HG03159 (cell line): ENCODE data around the gene ARFGAP1.
"Not testable (repeated sequence)": the region's sequence is repeated elsewhere in the genome, so short reads cannot be mapped to it uniquely, and the experiment has no call there.

Experiments
- ATAC-seq: cut with Tn5 transposase; IDR thresholded peaks from one replicate; pipeline ENCODE4 v1.9.1; 2021; ENCODE audit warnings: mild to moderate bottlenecking, moderate library complexity; ENCODE audit not compliant: unreplicated experiment

ARFGAP1 gene

GRCh38 chr20:63240004-63240403, 32.6 kb upstream of the ARFGAP1 start:
- ATAC-seq = no peak

DNA sequence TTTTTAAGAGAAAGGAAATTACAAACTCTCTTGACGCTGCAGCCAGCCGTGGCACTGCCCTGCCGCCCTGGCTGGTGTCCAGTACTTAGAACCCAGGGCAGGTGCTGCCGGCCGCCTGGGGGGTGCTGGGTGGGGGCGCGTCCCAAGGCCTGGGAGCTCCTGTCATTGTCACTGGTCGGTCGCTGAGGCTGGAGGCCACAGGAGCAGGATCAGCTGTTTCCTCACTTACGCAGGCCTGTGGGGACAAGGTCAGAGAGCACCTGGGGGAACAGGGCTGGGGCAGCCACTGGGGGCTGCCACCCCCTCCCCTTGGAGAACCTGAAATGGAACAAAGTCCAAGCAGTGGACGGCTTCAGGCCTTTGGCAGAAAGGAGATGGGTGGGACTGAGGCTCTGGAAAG, 31.3 kb upstream of the ARFGAP1 start:
- ATAC-seq = no peak

DNA sequence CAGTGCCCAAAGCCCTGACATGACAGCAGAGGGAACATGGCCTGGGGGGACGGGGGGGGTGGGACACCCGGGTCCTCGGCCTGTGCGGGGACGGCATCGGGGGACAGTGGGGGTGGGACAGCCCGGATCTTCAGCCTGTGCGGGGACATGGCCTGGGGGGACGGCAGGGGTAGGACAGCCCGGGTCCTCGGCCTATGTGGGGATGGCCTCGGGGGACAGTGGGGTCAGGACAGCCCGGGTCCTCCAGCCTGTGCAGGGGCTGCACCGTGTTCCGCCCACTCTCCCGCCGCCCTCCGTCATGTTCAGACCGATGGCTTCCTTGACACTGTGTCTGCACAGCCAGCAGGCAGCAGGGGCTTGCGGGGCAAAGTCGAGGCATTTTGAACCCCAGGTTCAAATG, 29.9 kb upstream of the ARFGAP1 start:
- ATAC-seq = no peak

- no peak for ATAC-seq
These were observed 28.9 kb upstream of the ARFGAP1 start for GRCh38 chr20:63243604-63244247.

- ATAC-seq = no peak
These were observed 28.1 kb upstream of the ARFGAP1 start for GRCh38 chr20:63244468-63244867.

DNA sequence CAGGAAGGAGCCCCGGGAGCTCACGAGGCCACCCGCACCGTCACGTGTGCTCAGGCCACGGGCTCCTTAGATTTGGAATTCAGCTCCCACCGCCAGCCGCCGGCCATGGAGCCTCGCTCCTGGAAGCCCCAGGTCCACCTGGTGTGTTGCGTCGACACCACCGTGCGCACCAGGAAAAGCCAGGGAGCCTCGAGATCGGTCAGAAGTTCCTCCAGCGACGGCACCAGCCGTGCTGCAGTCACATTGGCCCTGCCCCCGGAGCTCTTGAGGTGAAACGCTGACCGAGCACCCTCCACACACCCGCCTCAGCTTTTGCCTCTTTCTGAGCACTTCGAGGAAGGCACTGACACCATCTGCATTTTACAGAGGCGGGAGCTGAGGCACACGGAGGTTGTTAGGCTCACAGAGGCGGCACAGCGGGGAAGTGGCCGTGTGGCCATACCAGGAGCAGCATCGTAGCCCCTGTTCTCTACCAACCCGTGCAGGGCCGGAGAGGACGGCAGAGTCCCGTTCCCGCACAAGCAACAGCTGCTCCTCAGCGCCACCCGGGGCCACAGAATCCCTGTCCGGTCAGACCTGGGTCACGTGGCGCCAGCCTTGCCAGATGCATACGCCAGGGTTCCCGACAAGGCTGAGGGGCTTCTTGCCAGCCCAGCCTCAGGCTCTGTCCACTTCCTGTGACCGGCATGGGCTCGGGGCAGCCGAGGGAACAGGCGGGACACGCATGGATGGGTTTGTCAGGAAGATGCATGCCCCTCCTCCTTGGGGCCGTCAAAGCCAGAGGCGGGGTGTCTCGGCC, 25.9 kb upstream of the ARFGAP1 start:
- ATAC-seq = no peak

DNA sequence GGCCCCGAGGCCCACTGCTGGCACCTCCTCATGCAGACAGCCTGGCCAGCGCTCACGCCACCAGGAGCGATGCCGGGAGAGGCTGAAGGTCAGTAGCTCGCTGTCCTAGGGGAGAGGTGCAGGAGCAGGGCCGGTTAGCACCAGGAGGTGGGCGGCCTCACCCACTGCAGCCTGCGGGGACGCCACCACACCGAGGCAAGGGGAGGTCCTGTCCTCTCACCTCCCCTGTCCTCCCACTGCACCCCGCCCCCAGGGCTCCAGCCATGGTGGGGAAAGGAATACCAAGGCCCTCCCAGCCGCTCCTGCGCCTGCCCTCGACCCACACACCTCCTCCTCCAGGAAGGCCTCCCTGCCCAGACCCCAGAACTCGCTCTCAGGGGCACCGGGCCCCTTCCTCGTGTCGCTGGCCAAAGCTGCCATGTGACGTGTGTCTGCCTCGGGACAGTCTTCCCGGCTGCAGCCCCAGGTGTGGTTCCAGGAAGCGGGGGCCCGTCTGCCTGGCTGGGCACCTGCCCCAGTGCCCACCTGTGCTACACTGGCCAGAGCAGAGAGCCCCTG, 24.9 kb upstream of the ARFGAP1 start:
- ATAC-seq = no peak

- ATAC-seq = no peak
These were observed 23.6 kb upstream of the ARFGAP1 start for GRCh38 chr20:63248835-63249591.

DNA sequence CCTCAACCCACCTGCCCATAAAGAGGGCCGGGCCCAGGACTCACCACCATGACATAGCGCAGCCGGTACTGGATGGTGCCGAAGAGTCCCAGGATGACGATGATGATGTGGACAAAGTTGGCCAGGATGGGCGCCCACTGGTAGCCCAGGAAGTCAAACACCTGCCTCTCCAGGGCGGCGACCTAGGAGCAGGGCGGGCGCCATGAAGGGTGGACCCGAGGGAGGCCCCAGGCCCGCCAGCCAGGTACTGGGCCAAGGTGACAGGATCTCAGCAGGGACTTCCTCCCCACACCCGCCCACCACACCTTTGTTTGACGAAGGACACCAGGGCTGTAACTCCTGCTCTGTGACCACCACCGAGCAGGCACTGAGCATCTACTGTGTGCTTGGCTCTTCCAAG, 22.7 kb upstream of the ARFGAP1 start:
- no peak for ATAC-seq

DNA sequence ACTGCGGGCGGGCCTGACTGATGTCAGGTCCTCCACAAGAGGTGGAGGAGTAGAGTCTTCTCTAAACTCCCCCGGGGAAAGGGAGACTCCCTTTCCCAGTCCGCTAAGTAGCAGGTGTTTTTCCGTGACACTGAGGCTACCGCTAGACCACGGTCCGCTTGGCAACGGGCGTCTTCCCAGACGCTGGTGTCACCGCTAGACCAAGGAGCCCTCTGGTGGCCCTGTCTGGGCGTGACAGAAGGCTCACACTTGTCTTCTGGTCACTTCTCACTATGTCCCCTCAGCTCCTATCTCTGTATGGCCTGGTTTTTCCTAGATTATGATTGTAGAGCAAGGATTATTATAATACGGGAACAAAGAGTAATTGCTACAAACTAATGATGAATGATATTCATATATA, 21.3 kb upstream of the ARFGAP1 start:
- ATAC-seq = not testable (repeated sequence)

DNA sequence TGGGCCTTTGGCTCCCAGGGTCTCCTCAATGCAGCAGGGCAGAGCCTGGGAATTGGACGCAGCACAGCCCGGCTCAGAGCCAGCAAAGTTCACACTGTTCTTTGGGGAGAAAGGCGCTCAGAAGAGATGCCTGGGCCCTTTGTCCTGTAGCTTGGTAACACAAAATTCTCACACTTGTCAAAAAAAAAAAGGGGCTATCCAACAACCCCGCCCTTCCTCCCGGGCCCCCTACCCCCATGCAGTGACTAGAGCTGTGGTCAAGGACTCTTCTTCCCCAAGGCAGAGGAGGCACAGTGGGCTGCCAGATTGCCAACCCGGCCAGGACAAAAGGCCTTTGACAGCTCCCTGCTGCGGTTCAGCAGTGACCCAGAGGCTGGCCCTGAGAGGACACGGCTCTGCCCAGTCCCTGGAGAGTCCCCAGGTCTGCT, 20.3 kb upstream of the ARFGAP1 start:
- no peak for ATAC-seq

DNA sequence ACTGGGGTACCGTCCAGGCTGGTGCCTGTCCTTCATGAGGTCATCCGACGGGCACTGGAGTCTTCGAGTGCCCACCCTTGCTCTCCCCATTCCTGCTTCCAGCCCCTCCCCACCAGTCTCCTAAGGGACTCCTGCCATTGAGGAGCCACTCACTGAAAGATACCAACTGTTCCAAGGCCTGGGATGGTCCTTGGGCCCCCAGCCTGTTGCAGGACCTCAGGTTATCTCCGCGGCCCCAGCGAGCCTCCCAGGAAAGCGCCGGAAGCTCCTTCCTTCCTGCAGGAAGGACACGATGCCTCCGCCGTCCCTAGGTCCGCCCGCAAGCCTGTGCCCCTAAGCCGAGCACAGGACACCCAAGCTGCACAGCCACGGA, 19.6 kb upstream of the ARFGAP1 start:
- ATAC-seq = no peak

DNA sequence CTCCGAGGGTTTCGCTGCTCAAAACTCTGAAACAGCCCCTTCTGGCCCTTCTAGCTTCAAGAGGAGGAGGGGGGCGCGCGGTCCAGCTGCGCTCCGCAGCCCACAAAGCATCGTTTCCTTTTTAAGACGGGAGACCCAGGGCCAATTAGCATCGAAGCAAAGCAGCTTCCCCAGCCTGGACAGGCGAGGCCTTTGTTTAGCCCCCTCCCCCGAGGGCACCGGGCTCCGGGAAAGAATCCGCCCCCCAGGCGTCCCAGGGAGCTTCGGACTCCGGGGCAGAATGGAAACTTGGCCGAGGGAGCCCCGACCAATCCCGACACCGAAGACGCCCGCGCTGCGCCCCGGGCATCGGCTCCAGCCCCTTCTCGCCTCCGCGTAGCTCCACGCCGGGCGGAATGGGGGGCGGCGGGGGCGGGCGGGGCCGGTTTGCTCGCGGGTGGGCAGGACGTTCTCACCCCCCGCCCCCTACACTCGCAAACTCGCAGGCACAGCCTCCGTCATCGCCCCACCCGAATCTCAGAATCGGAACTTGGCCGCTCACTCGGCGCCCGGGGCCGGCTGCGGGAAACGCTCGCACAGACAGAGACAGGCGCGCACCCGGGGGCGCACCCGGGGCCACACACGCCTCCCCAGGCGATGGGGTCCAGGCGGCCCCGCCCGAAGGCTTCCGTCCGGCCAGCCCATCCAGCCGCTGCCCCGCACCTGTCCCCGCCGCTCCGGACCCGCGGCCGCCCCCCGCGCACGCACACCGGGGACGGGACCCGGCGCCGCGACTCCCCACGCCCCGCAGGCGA, 19.0 kb upstream of the ARFGAP1 start:
- ATAC-seq = no peak

DNA sequence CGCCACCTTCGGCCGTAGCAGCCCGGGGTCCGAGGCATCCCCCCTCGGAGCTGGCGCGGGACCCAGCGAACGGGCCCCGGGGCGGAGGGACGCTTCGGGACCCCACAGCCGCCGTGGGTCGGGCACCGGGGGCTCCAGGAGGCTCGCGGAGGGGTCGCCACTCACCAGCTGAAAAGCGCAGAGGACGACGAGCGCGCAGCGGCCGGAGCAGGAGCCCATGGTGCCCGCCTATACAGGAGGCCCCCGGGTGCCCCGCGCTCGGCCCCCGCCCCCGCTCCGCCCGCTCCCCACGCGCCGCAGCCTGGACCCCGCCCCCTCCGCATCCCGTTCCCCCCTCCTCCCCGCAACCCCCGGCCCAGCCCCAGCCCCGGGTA, 18.4 kb upstream of the ARFGAP1 start, which contains the start of gene NKAIN4:
Gene NKAIN4 (minus strand): TSS at position 232 of the 374 bp plus-strand sequence. CDS start 13 bp downstream, at position 219.
- ATAC-seq = no peak

GRCh38 chr20:63254606-63255384, 17.8 kb upstream of the ARFGAP1 start:
- ATAC-seq = no peak

DNA sequence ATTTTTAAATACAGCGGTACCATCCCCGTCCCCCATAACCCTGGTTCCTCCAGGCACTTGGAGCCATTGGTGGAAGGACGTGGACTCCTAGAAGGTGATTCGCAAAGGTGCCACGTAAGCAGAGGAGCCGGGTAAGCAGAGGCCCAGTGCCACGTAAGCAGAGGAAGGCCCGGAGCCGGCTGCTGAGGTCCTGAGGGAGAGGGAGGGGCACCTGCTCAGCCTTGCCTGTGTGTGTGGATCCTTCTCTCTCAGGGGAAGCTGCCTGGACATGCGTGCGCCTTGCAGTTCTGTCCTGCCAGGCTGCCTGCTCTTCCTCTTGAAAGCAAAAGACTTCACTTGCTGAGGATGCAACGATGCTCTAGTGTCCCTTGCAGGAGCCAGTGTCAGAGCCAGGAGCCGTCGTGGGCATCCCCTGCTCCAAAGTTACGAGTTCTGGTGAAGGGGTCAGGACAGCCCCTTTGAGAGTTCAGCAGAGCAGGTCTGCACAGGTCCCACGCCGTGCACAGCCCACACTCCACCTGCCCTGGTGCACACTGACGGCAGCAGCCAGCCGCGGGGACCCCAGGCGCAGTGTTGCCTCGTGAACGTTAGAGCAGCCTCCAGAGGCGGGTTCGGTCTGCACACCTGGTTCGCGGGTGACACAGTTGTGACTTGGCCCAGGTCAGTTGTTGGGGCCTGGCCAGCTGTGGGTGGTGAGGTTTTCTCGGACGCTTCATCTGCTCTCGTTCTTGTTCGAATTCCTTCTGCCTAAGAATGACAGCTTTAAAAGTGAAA, 16.5 kb upstream of the ARFGAP1 start:
- ATAC-seq = no peak

DNA sequence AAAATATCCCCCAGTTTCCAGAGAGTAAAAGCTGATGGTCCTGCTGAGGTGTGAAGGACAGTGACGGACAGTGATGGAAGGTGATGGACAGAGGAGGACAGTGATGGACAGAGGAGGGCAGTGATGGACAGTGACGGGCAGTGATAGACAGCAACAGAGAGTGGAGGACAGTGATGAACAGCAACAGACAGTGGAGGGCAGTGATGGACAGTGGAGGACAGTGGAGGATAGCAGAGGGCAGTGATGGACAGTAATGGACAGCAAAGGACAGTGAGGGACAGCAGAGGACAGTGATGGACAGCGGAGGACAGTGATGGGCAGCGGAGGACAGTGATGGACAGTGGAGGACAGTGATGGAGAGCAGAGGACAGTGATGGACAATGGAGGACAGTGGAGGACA, 15.7 kb upstream of the ARFGAP1 start:
- ATAC-seq = no peak

- no peak for ATAC-seq
These were observed 15.0 kb upstream of the ARFGAP1 start for GRCh38 chr20:63257629-63258028.

- no peak for ATAC-seq
These were observed 13.8 kb upstream of the ARFGAP1 start for GRCh38 chr20:63258781-63259180.
